Activated naive CD4-positive, alpha-beta T cell treated with anti-CD3 and anti-CD28 coated beads, Interleukin-2, amount 50 U/mL, for 72 hours (primary cell): ENCODE data around the gene DNAJC22. TPM values are rescaled to one million over a fixed set of nuclear protein-coding genes. Genes with fewer than 3 reads are reported as not detected.

Source experiments
- ATAC-seq, 2 donors: fragments of 150-1000 bp; cut with Tn5 transposase; 2 replicates each; pipeline ENCODE4 v1.10.0; 2021; ENCODE audit warnings: mild to moderate bottlenecking in 2 of 2, moderate library complexity in 2 of 2
- DNase-seq, 2 donors: peaks; one replicate each; pipeline ENCODE4 v3.0.0; 2021 to 2022; ENCODE audit warnings: low spot score in 2 of 2
- H3K27ac Mint-ChIP-seq, 2 donors: one replicate each; pipeline ENCODE4 v1.8.0; 2022; ENCODE audit warnings: mild to moderate bottlenecking in 2 of 2, mixed read lengths in 2 of 2
- H3K36me3 Mint-ChIP-seq, 2 donors: one replicate each; pipeline ENCODE4 v1.8.0; 2022; ENCODE audit warnings: mixed read lengths in 2 of 2
- H3K9me3 Mint-ChIP-seq, 2 donors: one replicate each; pipeline ENCODE4 v1.8.0; 2022; ENCODE audit warnings: mixed read lengths in 2 of 2
- total RNA-seq, 2 donors: library from RNA; stranded (reverse); gene quantifications; one replicate each; pipeline ENCODE4 v1.2.3, GENCODE V29; 2022

The DNAJC22 gene
- total RNA-seq, 2 donors from 2014 or later = 0.06 to 0.11 TPM

- ATAC-seq (no peak), DNase-seq (peak in 1 of 2 donors; percentile 48)
- Mint-ChIP-seq H3K9me3 (no peaks in the 10 kb centered on the region), H3K36me3 (peaks cover 5 to 7% of the 10 kb centered on the region in 2 donors), H3K27ac (no peak overlapping the region)
Measured at GRCh38 chr12:49339464-49339861, 7.2 kb upstream of the DNAJC22 start.

GRCh38 chr12:49340095-49340870, 6.4 kb upstream of the DNAJC22 start:
- peaks cover 5% of the 10 kb centered on the region in 2 donors for H3K36me3 Mint-ChIP-seq
- no peak for ATAC-seq
- no peaks in the 10 kb centered on the region for H3K9me3 Mint-ChIP-seq

GRCh38 chr12:49340971-49341776, 5.5 kb upstream of the DNAJC22 start:
- H3K27ac Mint-ChIP-seq = no peak overlapping the region
- ATAC-seq = no peak
- peak in 1 of 2 donors; percentile 44 for DNase-seq
- no peaks in the 10 kb centered on the region for H3K36me3 Mint-ChIP-seq
- no peaks in the 10 kb centered on the region for H3K9me3 Mint-ChIP-seq

More at GRCh38 chr12:49340095-49340870, 6.4 kb upstream of the DNAJC22 start:
- DNase-seq = peak in 1 of 2 donors; percentile 13
- no peak overlapping the region for H3K27ac Mint-ChIP-seq

- no peaks in the 10 kb centered on the region for H3K9me3 Mint-ChIP-seq
- DNase-seq (no peak), ATAC-seq (no peak)
- no peak overlapping the region for H3K27ac Mint-ChIP-seq
- no peaks in the 10 kb centered on the region for H3K36me3 Mint-ChIP-seq
Measured at GRCh38 chr12:49341777-49342065, 5.0 kb upstream of the DNAJC22 start.

- H3K27ac Mint-ChIP-seq = no peak overlapping the region
- peak; percentile 72 to 82 for ATAC-seq
- no peaks in the 10 kb centered on the region for H3K9me3 Mint-ChIP-seq
- H3K36me3 Mint-ChIP-seq = no peaks in the 10 kb centered on the region
- peak; percentile 75 to 89 for DNase-seq
Measured at GRCh38 chr12:49342066-49342913, 4.4 kb upstream of the DNAJC22 start.

- Mint-ChIP-seq H3K27ac (no peak overlapping the region), H3K36me3 (no peaks in the 10 kb centered on the region), H3K9me3 (no peaks in the 10 kb centered on the region)
- ATAC-seq (peak; percentile 55 to 75), DNase-seq (no peak)
Measured at GRCh38 chr12:49342914-49343731, 3.6 kb upstream of the DNAJC22 start.

GRCh38 chr12:49344486-49345050, 2.1 kb upstream of the DNAJC22 start:
- no peaks in the 10 kb centered on the region for H3K36me3 Mint-ChIP-seq

GRCh38 chr12:49345051-49345824, 1.4 kb upstream of the DNAJC22 start:
- no peak for ATAC-seq
- Mint-ChIP-seq H3K36me3 (no peaks in the 10 kb centered on the region), H3K27ac (no peak overlapping the region), H3K9me3 (no peaks in the 10 kb centered on the region)
- DNase-seq = peak in 1 of 2 donors; percentile 54

More at GRCh38 chr12:49344486-49345050, 2.1 kb upstream of the DNAJC22 start:
- ATAC-seq = no peak
- DNase-seq = peak in 1 of 2 donors; percentile 16
- Mint-ChIP-seq H3K9me3 (no peaks in the 10 kb centered on the region), H3K27ac (no peak overlapping the region)

- Mint-ChIP-seq H3K27ac (no peak overlapping the region), H3K9me3 (no peaks in the 10 kb centered on the region)
Measured at GRCh38 chr12:49345825-49346658, 646 bp upstream of the DNAJC22 start.

GRCh38 chr12:49347311-49348193, 864 bp downstream of the DNAJC22 start:
- ATAC-seq (peak; percentile 74 to 79), DNase-seq (peak; percentile 66 to 93)
- H3K36me3 Mint-ChIP-seq = no peaks in the 10 kb centered on the region
- no peaks in the 10 kb centered on the region for H3K9me3 Mint-ChIP-seq
- no peak overlapping the region for H3K27ac Mint-ChIP-seq

More at GRCh38 chr12:49345825-49346658, 646 bp upstream of the DNAJC22 start:
- peak in 1 of 2 donors; percentile 47 for DNase-seq
- H3K36me3 Mint-ChIP-seq = no peaks in the 10 kb centered on the region
- no peak for ATAC-seq

GRCh38 chr12:49348781-49349180, 2.1 kb downstream of the DNAJC22 start:
- ATAC-seq (no peak), DNase-seq (no peak)
- no peak overlapping the region for H3K27ac Mint-ChIP-seq
- H3K9me3 Mint-ChIP-seq = no peaks in the 10 kb centered on the region
- no peaks in the 10 kb centered on the region for H3K36me3 Mint-ChIP-seq

GRCh38 chr12:49349266-49349665, 2.6 kb downstream of the DNAJC22 start:
- H3K36me3 Mint-ChIP-seq = no peaks in the 10 kb centered on the region
- DNase-seq = no peak
- no peak for ATAC-seq
- no peak overlapping the region for H3K27ac Mint-ChIP-seq
- no peaks in the 10 kb centered on the region for H3K9me3 Mint-ChIP-seq

GRCh38 chr12:49352351-49352750, 5.7 kb downstream of the DNAJC22 start:
- Mint-ChIP-seq H3K9me3 (no peaks in the 10 kb centered on the region), H3K27ac (no peak overlapping the region), H3K36me3 (no peaks in the 10 kb centered on the region)
- ATAC-seq = no peak
- DNase-seq = no peak

- Mint-ChIP-seq H3K9me3 (no peaks in the 10 kb centered on the region), H3K36me3 (no peaks in the 10 kb centered on the region), H3K27ac (no peak overlapping the region)
- DNase-seq (no peak), ATAC-seq (no peak)
Measured at GRCh38 chr12:49355913-49356312, 9.2 kb downstream of the DNAJC22 start.
